GM10847 (cell line): Measurements from ENCODE around the gene SNX13.

ENCODE experiments used
- POLR2A ChIP-seq: IDR thresholded peaks from 2 replicates; pipeline ENCODE4 v1.6.1; 2011; ENCODE audit not compliant: insufficient read length; ENCODE audit errors: extremely low read depth

Gene SNX13

DNA sequence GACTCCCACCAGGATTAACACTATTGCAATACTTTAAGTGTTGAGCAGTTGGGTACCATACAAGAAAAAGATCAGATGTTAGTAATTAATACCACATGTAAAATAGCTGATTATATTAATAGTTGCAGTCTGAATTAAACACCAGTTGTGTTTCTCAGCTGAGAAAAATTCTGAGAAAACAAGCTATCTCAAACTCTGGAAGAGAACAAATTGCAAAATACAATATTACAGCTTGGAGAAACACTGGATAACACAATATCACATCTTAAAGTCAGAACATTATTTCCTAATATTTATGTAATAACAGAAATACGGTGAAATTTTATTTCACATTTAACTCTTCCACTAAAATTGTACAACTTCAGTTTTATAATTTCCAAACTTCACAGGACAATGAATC, 9.2 kb downstream of the SNX13 start:
- TF ChIP-seq POLR2A, result no peak

DNA sequence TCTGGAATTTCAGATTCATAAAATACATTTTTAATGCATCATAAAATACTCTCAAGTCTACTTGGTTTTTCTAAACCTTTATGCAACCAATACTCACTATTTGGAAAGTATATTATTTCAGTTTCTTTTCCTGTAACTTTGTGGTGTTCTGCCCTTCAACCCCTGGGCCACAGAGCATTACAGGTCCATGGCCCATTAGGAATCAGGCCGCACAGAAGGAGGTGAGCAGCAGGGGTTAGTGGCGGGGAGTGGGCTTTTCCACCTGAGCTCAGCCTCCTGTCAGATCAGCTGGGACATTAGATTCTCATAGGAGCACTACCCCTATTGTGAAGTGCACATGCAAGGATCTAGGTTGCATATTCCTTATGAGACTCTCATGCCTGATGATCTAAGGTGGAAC, 9.7 kb downstream of the SNX13 start:
- no peak for TF ChIP-seq POLR2A

DNA sequence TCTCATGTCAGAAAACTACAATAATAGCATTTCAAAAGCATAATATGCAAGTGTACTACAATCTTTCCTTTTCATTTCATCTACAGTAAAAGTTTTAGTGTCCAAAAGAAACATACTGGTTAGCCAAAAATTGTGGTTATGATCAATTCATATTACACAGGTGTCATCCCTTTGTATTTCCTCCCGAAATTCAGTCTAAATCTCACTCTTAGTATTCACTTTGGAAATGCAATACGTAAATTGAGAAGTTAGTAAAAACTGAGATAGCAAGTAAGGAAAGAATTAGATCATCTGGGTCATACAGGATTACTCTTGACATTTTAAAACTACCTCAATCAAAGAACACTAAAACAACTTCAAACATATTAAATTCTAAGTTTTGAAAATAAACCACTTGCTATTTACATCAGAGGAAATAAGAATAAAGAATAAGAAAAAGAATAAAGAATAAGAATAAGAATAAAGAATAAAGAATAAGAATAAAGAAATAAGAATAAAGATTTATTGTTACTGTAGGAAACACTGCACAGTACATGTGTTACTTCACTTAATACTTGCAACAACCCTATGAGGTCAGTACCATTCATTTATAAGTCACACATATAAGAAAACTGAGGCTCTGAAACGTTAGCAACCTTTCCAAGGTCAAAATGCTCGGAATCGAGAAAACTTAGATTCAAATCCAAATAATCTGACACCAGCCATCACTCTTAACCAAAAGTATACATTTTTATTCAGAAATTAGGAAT, 10.5 kb downstream of the SNX13 start:
- TF ChIP-seq POLR2A, result no peak

DNA sequence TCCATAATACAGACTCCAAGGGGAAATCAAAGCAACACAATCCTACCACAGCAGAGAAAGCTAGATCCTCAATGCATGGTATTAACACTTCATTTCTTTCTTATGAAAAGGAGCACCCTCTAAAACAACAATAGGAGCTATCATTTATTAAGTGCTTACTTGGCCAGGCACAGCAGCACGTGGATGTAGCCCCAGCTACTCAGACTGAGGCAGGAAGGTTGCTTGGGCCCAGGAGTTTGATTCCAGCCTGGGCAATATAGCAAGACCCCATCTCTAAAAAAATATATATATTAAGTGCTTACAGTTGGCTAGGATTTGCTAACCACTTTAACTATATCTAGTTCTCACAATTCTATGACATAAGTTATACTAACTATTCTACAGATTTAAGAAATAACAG, 12.2 kb downstream of the SNX13 start:
- no peak for TF ChIP-seq POLR2A

DNA sequence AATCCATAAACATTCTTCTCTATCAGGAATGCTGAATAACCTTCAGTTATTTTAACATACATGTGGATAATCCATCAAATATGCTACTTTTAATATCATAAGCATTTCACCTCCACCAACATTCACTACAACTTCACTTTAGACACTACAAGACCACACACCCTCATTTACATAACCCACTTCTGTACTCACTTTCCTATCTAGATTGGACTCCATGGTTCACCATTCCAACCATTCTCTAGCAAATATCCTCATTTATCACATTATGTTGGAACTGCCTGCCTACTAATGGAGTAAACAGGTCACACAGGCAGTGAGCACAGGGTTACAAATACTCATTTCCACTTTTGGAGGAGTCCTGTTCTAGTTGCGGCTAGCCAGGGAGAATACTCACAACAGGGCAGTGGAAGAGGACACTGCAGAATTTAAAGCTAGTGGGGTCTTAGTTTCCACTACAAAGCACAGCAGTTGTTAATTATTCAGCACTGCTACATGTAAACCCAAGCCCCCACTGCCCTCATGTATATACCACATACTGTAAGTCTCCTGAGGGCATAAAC, 18.4 kb downstream of the SNX13 start:
- TF ChIP-seq POLR2A, result no peak

DNA sequence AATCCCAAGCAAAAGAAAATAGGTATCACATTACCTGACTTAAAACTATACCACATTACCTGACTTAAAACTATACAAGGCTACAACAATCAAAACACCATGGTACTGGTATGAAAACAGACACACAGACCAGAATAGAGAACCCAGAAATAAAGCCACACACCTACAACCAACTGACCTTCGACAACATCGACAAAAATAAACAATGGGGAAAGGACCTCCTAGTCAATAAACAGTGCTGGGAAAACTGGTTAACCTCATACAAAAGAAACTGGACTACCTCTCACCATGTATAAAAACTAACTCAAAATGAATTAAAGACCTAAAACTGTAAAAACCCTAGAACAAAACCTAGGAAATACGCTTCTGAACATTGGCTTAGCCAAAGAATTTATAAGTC, 22.5 kb downstream of the SNX13 start:
- TF ChIP-seq POLR2A, result no peak

DNA sequence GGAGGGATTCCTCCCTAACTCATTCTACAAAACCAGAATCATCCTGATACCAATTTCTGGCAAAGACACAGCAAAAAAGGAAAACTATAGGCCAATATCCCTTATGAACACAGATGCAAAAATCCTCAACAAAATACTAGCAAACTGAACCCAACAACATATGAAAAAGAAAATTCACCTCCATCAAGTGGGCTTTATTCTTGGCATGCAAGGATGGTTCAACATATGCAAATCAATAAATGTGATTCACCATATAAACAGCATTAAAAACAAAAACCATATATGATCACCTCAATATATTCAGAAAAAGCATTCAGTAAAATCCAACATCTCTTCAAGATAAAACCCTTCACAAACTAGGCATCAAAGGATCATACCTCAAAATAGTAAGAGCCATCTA, 23.5 kb downstream of the SNX13 start:
- no peak for TF ChIP-seq POLR2A

DNA sequence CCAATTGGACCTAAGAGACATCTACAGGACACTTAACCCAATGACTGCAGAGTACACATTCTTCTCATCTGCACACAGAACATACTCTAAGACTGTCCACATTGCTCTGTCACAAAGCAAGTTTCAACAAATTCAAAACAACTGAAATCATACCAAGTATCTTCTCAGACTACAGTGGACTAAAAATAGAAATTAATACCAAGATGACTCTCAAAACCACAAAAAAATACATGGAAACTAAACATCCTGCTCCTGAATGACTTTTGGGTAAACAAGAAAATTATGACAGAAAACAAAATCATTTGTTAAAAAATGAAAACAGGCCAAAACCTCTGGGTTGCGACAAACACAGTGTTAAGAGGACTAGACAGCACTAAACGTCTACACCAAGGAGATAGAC, 24.5 kb downstream of the SNX13 start:
- TF ChIP-seq POLR2A, result no peak

DNA sequence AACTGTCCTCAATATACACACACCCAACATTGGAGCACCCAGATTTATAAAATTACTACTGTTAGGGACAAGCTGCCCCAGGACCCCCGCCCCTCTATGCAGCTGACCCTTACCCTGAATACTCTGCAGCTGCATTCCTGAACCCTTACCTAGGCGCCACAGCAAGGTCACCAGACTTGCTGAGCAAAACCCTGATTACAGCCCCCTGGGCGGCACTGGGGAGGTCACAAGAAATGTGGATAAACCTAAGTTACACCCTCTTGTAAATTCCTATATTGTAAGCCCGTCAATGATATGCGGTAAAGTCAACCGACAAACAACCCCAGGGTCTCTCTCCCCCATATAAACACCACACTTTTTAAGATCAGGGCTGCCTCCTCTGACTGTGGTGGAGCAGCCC, 25.1 kb downstream of the SNX13 start:
- no peak for TF ChIP-seq POLR2A

DNA sequence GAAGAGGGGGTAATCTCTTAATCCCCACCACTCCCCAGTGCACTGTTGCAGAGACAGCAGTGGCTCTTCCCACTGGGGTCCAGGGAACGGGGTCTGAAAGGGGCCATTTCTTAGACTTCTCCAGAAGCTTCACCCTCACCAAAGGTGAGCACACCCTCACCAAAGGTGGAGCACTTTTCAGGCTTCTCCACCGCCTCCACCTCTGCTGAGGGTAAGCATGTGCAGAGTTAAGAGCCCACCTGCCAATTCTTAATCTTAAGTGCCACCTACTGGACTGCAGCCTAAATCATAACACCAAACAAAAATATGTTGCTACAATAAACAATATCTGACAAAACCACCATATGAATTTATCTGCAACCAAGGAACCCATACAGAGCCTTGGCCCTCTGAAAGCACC, 27.0 kb downstream of the SNX13 start:
- no peak for TF ChIP-seq POLR2A

DNA sequence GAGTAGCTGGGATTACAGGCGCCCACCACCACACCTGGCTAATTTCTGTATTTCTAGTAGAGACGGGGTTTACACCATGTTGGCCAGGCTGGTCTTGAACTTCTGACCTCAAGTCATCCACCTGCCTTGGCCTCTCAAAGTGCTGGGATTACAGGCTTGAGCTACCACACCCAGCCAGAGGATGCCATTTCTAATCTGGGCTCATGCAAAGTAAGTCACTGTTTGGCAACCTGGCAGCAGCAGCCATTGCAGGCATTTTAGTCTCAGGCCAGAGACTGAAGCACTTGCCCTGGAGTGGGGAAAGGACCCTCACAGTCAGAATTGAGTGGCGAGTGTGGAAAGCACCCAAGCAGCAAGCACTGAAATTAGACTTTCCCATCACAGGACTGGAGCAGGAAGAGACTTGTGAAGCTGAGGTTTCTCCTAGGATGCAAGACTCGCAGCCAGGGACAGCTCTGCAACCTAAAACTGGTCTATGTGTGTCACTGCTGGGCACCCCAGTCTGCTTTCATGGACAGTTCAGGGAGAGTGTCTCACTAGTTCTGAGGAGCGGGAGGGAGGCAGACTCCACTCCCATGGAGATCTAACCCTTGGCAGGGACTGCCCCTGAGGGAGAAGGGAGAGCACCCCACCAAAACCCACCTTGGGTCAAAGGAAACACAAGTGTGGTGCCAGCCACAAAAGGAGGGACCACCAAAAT, 27.6 kb downstream of the SNX13 start:
- TF ChIP-seq POLR2A, result no peak

DNA sequence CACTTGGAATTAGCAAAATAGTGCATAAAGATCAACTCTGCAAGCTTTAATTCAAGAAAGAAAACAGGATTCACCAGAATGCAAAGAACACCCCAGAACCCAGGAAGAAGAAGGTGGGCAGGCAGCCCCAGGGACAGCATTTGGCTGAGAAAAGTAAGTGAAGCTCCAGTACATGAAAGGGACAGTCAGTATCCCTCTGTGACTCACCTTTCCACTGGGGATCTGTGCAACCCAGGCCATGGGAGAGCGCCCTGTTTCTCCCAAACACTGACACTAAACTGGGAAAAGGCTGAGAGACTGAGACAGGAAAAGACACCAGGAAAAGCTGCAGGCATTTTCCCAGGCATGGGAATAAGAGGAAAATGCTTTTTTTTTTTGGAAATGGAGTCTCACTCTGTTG, 28.2 kb downstream of the SNX13 start:
- TF ChIP-seq POLR2A, result no peak

DNA sequence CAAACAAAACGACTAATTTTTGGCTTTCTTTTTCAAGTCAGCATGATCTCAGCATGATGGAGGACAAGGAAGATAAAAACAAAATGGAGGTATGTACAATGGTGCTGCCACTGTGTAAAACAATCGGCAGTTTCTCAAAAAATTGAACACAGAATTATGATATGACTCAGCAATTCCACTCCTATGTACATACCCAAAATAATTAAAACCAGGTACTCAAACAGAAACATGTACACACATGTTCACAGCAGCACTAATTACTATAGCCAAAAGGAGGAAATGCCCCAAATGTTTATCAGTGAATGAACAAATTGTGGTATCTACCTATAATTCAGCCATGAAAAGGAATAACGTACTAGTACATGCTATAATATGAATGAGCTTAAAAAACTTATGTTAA, 29.9 kb downstream of the SNX13 start:
- no peak for TF ChIP-seq POLR2A

DNA sequence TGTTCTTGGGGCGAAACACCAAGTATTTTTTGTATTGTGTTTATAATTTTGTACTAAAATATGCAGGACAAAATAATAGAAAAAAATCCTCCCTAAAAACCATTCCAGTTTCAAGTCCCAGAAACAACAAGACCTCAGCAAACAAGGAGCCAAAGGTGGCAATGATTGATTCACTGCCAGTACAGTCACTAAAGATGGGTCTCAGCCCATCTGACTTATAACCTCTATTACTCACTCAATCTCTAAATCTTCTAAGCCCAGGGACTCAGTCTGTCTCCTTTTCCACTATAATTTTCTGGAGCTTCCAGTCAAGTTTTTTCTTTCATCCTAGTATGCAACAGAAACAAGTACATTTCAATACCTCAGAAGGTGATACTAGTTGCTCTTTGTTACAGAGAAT, 33.3 kb downstream of the SNX13 start:
- TF ChIP-seq POLR2A, result no peak

DNA sequence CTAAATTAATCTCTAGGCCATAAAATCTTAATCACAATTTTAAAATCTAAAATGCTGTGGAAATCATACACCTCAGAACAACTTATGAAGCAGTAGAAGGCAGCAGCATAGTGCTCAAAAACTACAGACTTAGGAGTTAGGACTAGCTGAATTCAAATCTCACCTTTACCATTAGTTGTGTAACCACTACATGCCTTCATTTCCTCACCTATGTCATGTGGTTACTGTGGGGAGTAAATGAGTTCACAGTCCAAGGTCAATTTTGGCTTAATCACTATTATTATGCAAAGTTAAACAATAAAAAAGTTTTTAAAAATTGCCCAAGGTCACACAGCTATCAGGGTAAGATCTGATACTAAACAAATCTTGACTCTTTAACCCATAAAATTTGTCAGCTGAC, 37.0 kb downstream of the SNX13 start:
- TF ChIP-seq POLR2A, result no peak

DNA sequence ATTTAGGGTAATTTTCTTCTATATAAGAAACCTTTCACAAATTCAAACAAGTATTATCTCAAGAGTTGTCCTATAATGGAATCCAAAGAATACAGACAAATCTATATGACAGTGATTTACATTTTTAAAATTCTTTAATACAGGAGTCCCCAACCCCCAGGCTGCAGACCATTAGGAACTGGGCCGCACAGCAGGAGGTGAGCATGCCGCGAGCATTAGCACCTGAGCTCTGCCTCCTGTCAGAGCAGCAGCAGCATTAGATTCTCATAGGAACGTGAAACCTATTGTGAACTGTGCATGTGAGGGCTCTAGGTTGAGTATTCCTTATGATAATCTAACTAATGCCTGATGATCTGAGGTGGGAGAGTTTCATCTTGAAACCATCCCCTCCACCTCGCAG, 37.7 kb downstream of the SNX13 start:
- TF ChIP-seq POLR2A, result no peak
